Measurements from ENCODE around the gene LTA4H.

Gene LTA4H

GRCh38 chr12:96033549-96034389 lies 1.6 kb downstream of the LTA4H start:
- no peak for DNase-seq (ENCODE audit: low read depth, low spot score)
- Histone ChIP-seq H3K9me3 (ENCODE audit: control insufficient read depth, insufficient read depth, low read length) (no peaks in the 10 kb centered on the region), H3K4me1 (ENCODE audit: control insufficient read depth, insufficient read depth, low read length) (no peaks in the 10 kb centered on the region), H3K27ac (ENCODE audit: low read length) (no peak overlapping the region), H3K36me3 (ENCODE audit: control insufficient read depth, insufficient read depth, low read length) (no peaks in the 10 kb centered on the region), H3K27me3 (ENCODE audit: control insufficient read depth, insufficient read depth, low read length) (no peaks in the 10 kb centered on the region), H3K4me3 (ENCODE audit: low read length) (no peak overlapping the region; the same call in 1 of the 2 replicates)
- WGBS (ENCODE audit: insufficient coverage, insufficient read length), result no CpG with 5 or more reads among the region's 7 CpGs

GRCh38 chr12:96029826-96030225 lies 5.6 kb downstream of the LTA4H start:
- Histone ChIP-seq H3K36me3 (ENCODE audit: control insufficient read depth, insufficient read depth, low read length) (peaks cover 5% of the 10 kb centered on the region; the same call in 1 of the 2 replicates), H3K9me3 (ENCODE audit: control insufficient read depth, insufficient read depth, low read length) (no peaks in the 10 kb centered on the region), H3K27me3 (ENCODE audit: control insufficient read depth, insufficient read depth, low read length) (no peaks in the 10 kb centered on the region), H3K4me1 (ENCODE audit: control insufficient read depth, insufficient read depth, low read length) (no peaks in the 10 kb centered on the region), H3K4me3 (ENCODE audit: low read length) (no peak overlapping the region), H3K27ac (ENCODE audit: low read length) (no peak overlapping the region)
- DNase-seq (ENCODE audit: low read depth, low spot score), result no peak
- no CpG with 5 or more reads among the region's 2 CpGs for WGBS (ENCODE audit: insufficient coverage, insufficient read length)

DNA sequence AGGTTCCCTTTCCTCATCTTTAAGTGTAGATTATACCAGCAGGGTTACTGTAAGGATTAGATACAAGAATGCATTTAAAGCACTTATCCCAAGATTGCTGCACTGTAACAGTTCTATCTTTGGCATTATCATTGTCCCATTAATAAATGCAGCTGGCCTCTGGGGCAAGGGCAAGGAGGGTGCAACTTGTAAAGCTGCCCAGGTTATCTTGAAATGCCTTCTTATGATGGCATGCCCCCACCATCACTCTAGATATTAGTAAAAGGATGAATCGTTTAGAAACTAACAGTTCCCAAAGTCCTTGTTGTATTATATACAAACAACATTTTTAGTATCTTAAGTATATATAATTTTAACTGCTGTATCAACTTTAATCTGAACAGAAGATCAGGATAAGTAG lies 6.8 kb downstream of the LTA4H start:
- Histone ChIP-seq H3K4me3 (ENCODE audit: low read length) (no peak overlapping the region), H3K27ac (ENCODE audit: low read length) (no peak overlapping the region), H3K27me3 (ENCODE audit: control insufficient read depth, insufficient read depth, low read length) (no peaks in the 10 kb centered on the region), H3K4me1 (ENCODE audit: control insufficient read depth, insufficient read depth, low read length) (no peaks in the 10 kb centered on the region), H3K9me3 (ENCODE audit: control insufficient read depth, insufficient read depth, low read length) (no peaks in the 10 kb centered on the region), H3K36me3 (ENCODE audit: control insufficient read depth, insufficient read depth, low read length) (peaks cover 5% of the 10 kb centered on the region; the same call in 1 of the 2 replicates)
- no CpG with 5 or more reads among the region's 1 CpG for WGBS (ENCODE audit: insufficient coverage, insufficient read length)
- DNase-seq (ENCODE audit: low read depth, low spot score), result no peak

- peaks cover 8% of the 10 kb centered on the region; the same call in 1 of the 2 replicates for H3K36me3 ChIP-seq (ENCODE audit: control insufficient read depth, insufficient read depth, low read length)
- WGBS (ENCODE audit: insufficient coverage, insufficient read length), result no CpG with 5 or more reads among the region's 1 CpG
- no peaks in the 10 kb centered on the region for H3K4me1 ChIP-seq (ENCODE audit: control insufficient read depth, insufficient read depth, low read length)
- no peaks in the 10 kb centered on the region for H3K9me3 ChIP-seq (ENCODE audit: control insufficient read depth, insufficient read depth, low read length)
- no peak overlapping the region for H3K4me3 ChIP-seq (ENCODE audit: low read length)
- H3K27ac ChIP-seq (ENCODE audit: low read length), result no peak overlapping the region
- no peaks in the 10 kb centered on the region for H3K27me3 ChIP-seq (ENCODE audit: control insufficient read depth, insufficient read depth, low read length)
- no peak for DNase-seq (ENCODE audit: low read depth, low spot score)
Observed at GRCh38 chr12:96026331-96026730, 9.1 kb downstream of the LTA4H start.

GRCh38 chr12:96025518-96025917 lies 9.9 kb downstream of the LTA4H start:
- Histone ChIP-seq H3K27ac (ENCODE audit: low read length) (no peak overlapping the region), H3K4me3 (ENCODE audit: low read length) (no peak overlapping the region), H3K36me3 (ENCODE audit: control insufficient read depth, insufficient read depth, low read length) (peaks cover 8% of the 10 kb centered on the region; the same call in 1 of the 2 replicates), H3K4me1 (ENCODE audit: control insufficient read depth, insufficient read depth, low read length) (no peaks in the 10 kb centered on the region), H3K27me3 (ENCODE audit: control insufficient read depth, insufficient read depth, low read length) (no peaks in the 10 kb centered on the region), H3K9me3 (ENCODE audit: control insufficient read depth, insufficient read depth, low read length) (no peaks in the 10 kb centered on the region)
- WGBS (ENCODE audit: insufficient coverage, insufficient read length), result no CpG with 5 or more reads among the region's 4 CpGs
- DNase-seq (ENCODE audit: low read depth, low spot score), result no peak

- Histone ChIP-seq H3K4me1 (ENCODE audit: control insufficient read depth, insufficient read depth, low read length) (no peaks in the 10 kb centered on the region), H3K27ac (ENCODE audit: low read length) (no peak overlapping the region), H3K4me3 (ENCODE audit: low read length) (no peak overlapping the region), H3K9me3 (ENCODE audit: control insufficient read depth, insufficient read depth, low read length) (no peaks in the 10 kb centered on the region), H3K27me3 (ENCODE audit: control insufficient read depth, insufficient read depth, low read length) (no peaks in the 10 kb centered on the region), H3K36me3 (ENCODE audit: control insufficient read depth, insufficient read depth, low read length) (peaks cover 4% of the 10 kb centered on the region; the same call in 1 of the 2 replicates)
- DNase-seq (ENCODE audit: low read depth, low spot score), result no peak
- WGBS (ENCODE audit: insufficient coverage, insufficient read length), result no CpG with 5 or more reads among the region's 3 CpGs
Observed at GRCh38 chr12:96020314-96021003, 14.9 kb downstream of the LTA4H start.

GRCh38 chr12:96015672-96016071 lies 19.7 kb downstream of the LTA4H start:
- no peak for DNase-seq (ENCODE audit: low read depth, low spot score)
- peaks cover 10% of the 10 kb centered on the region; the same call in 1 of the 2 replicates for H3K36me3 ChIP-seq (ENCODE audit: control insufficient read depth, insufficient read depth, low read length)
- no peak overlapping the region for H3K4me3 ChIP-seq (ENCODE audit: low read length)
- H3K9me3 ChIP-seq (ENCODE audit: control insufficient read depth, insufficient read depth, low read length), result no peaks in the 10 kb centered on the region
- WGBS (ENCODE audit: insufficient coverage, insufficient read length), result no CpG with 5 or more reads among the region's 5 CpGs
- no peaks in the 10 kb centered on the region for H3K4me1 ChIP-seq (ENCODE audit: control insufficient read depth, insufficient read depth, low read length)
- no peak overlapping the region for H3K27ac ChIP-seq (ENCODE audit: low read length)
- H3K27me3 ChIP-seq (ENCODE audit: control insufficient read depth, insufficient read depth, low read length), result no peaks in the 10 kb centered on the region

DNA sequence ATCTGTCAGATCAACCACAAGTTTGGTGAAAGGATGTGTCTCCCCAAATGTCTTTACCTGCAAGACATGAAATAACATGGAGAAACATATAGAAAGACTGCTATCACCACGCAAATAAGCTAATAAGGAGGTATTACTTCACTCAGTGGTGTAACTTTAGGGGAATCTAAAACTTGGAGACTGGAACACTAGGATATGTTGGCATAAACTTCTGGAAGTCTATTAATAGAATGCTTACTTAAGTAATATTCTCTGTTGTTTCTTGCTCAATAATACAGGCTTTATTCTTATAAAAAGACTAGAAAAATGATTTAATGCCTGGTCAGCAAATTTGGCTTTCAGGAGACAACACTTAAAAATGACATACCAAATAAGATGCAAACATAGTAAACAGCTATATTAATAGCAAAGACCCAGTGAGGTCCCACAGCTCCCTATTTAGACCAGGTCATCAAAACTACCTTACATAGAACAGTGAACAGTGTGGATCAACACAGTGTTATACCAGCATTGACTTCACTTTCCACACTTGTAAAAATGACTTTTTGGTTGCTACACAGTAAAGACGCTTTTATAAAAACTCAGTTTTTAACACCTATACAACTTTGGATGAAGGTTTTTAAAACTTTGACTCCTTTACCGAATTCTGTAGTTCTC lies 20.3 kb downstream of the LTA4H start:
- no peak overlapping the region for H3K4me3 ChIP-seq (ENCODE audit: low read length)
- no peaks in the 10 kb centered on the region for H3K4me1 ChIP-seq (ENCODE audit: control insufficient read depth, insufficient read depth, low read length)
- H3K36me3 ChIP-seq (ENCODE audit: control insufficient read depth, insufficient read depth, low read length), result peaks cover 10% of the 10 kb centered on the region; the same call in 1 of the 2 replicates
- H3K27ac ChIP-seq (ENCODE audit: low read length), result no peak overlapping the region
- no peaks in the 10 kb centered on the region for H3K27me3 ChIP-seq (ENCODE audit: control insufficient read depth, insufficient read depth, low read length)
- H3K9me3 ChIP-seq (ENCODE audit: control insufficient read depth, insufficient read depth, low read length), result no peaks in the 10 kb centered on the region
- DNase-seq (ENCODE audit: low read depth, low spot score), result no peak
- no CpG with 5 or more reads among the region's 3 CpGs for WGBS (ENCODE audit: insufficient coverage, insufficient read length)

GRCh38 chr12:96007729-96008128 lies 27.7 kb downstream of the LTA4H start:
- Histone ChIP-seq H3K9me3 (ENCODE audit: control insufficient read depth, insufficient read depth, low read length) (no peaks in the 10 kb centered on the region), H3K27me3 (ENCODE audit: control insufficient read depth, insufficient read depth, low read length) (no peaks in the 10 kb centered on the region), H3K36me3 (ENCODE audit: control insufficient read depth, insufficient read depth, low read length) (peaks cover 12% of the 10 kb centered on the region; the same call in 1 of the 2 replicates), H3K4me1 (ENCODE audit: control insufficient read depth, insufficient read depth, low read length) (no peaks in the 10 kb centered on the region), H3K4me3 (ENCODE audit: low read length) (no peak overlapping the region), H3K27ac (ENCODE audit: low read length) (no peak overlapping the region)
- no CpG with 5 or more reads among the region's 1 CpG for WGBS (ENCODE audit: insufficient coverage, insufficient read length)
- DNase-seq (ENCODE audit: low read depth, low spot score), result no peak

DNA sequence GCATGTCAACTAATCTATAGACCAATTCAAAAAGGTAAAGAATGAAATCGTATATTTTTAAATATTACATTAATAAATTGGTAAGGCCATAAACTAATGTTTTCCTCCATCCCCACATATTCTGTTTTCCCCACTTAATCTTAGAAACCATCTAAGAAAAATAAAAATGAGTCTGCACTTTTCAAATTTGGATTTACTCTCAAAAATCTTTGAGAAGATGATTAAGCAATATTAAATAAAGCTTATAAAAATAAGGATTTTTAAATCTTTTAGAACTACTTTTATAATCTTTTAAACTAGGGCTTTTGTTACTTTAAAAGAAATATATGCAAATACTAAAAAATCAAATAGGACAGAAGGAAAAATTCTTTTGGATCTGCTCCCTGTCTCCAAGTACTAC lies 28.7 kb downstream of the LTA4H start:
- WGBS (ENCODE audit: insufficient coverage, insufficient read length), result no CpG with 5 or more reads among the region's 1 CpG
- Histone ChIP-seq H3K9me3 (ENCODE audit: control insufficient read depth, insufficient read depth, low read length) (no peaks in the 10 kb centered on the region), H3K4me3 (ENCODE audit: low read length) (no peak overlapping the region), H3K36me3 (ENCODE audit: control insufficient read depth, insufficient read depth, low read length) (peaks cover 5% of the 10 kb centered on the region; the same call in 1 of the 2 replicates), H3K27ac (ENCODE audit: low read length) (no peak overlapping the region), H3K27me3 (ENCODE audit: control insufficient read depth, insufficient read depth, low read length) (no peaks in the 10 kb centered on the region), H3K4me1 (ENCODE audit: control insufficient read depth, insufficient read depth, low read length) (no peaks in the 10 kb centered on the region)
- DNase-seq (ENCODE audit: low read depth, low spot score), result no peak

Measured in iPS DF 6.9 (cell line).